ENCODE results near the gene RPL28.

The RPL28 gene

DNA sequence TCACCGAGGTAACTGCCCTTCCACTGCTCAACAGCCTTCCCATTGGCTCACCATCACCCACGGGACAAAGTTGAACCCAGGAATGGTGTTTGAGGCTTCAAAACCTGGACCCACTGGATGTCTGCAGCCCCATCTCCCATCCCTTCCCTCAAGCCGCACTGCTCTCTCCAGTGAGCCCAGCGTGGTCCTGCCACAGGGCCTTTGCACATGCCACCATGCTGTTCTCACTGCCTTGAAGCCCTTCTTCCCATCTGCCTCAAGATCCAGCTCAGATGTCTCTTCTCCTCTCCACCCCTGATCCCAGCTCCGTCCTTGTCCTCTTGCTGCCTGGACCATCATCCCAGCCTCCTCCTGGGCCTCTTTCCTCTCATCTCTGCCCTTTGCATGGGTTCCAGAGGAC lies 53.3 kb downstream of the RPL28 start:
- Histone ChIP-seq H3K9me3 (no peaks in the 10 kb centered on the region), H3K4me1 (no peaks in the 10 kb centered on the region), H3K27me3 (peaks cover 36% of the 10 kb centered on the region), H3K4me3 (ENCODE audit: low read depth, low read length) (no peak overlapping the region), H3K36me3 (no peaks in the 10 kb centered on the region)
- no peak for DNase-seq
- no peak for TF ChIP-seq CTCF (IDR thresholded peaks at IDR 0.05; ENCODE audit: low read depth, low read length)

DNA sequence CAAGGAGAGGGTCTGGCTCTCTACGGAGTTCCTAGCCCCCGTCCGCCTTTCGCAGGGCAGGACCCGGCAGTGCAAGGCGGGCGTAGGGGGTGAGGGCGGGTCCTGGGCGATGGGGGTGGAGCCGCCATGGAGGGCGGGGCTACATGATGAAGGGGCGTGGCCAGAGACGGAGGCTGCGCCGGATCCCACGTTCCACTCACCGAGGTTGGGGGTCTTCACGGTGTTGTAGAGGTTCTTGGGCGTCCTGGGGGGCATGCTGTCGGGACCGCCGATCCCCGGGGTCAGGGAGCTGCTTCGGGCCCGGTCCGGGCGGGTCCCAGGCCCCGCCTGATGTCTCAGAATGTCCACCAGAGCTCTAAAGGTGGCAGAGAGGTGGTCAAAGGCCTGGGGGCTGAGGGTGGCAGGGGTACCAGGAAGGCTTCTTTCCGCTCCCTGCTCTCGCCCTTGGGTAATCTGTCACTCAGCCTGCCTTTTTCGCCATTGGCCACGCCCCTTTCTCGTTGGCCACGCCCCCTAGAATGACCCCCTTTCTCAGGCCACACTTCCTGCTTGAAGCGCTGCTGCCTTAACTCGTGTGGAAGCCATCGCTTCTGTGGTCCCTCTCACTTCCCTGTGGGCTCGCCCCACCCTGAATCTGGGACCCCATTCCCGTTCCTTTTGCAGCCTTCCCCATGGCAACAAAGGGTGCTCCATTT lies 54.8 kb downstream of the RPL28 start:
- peak; percentile 73 for DNase-seq
- Histone ChIP-seq H3K4me3 (ENCODE audit: low read depth, low read length) (peak overlapping the region; percentile 63), H3K27me3 (peaks cover 51% of the 10 kb centered on the region), H3K4me1 (no peaks in the 10 kb centered on the region), H3K9me3 (no peaks in the 10 kb centered on the region), H3K36me3 (no peaks in the 10 kb centered on the region)
- no peak for TF ChIP-seq CTCF (IDR thresholded peaks at IDR 0.05; ENCODE audit: low read depth, low read length)

DNA sequence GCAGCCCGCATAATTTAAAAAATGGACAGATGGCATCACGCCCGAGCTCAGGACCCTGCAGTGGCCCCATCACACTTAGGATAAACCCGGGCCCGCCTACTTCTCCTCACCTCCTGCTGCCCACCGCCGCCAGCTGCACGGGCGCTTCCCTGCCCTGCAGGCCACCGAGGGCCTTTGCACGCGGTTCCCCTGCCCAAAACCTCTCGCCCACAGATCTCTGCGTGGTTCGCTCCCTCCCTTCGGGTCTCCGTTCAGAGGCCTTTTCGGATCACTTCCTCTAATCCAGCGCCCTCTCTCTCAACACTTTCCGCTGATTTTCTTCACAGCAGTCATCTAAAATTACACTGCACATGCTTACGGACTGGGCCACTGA lies 55.6 kb downstream of the RPL28 start:
- no peak overlapping the region for H3K4me3 ChIP-seq (ENCODE audit: low read depth, low read length)
- no peak for DNase-seq

DNA sequence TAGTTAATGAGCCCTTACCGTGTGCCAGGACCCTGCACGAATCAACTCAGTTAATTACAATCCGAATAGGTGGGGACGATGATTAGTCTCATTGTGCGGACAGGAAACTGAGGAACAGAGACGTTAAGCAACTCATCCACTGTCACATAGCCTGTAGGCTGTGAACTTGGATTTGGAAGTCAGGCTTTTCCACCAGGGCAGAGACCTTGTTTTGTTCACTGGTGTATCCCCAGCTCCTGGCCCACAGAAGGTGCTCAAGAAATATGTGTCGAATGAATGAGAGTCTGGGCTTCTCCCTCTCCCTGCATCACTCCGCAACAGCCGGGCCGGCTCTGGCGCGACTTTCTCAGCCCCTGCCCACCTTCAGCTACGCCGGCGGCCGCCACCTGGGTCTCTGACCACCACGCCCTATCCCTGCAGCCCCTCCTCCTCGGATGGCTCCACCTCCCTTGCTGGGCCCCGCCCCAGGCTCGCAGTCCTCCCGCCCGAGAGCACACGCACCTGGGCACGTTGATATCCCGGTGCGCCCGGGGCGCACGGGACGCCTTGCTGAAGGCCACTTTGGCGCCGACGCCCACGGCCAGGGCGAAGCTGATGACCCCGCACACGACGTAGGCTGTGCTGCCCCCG lies 56.1 kb downstream of the RPL28 start:
- no peaks in the 10 kb centered on the region for H3K9me3 ChIP-seq
- no peaks in the 10 kb centered on the region for H3K4me1 ChIP-seq
- no peak for TF ChIP-seq CTCF (IDR thresholded peaks at IDR 0.05; ENCODE audit: low read depth, low read length)
- peaks cover 56% of the 10 kb centered on the region for H3K27me3 ChIP-seq
- H3K4me3 ChIP-seq (ENCODE audit: low read depth, low read length) = no peak overlapping the region
- H3K36me3 ChIP-seq = no peaks in the 10 kb centered on the region
- no peak for DNase-seq

More for the DNA sequence above, 55.6 kb downstream of the RPL28 start:
- Histone ChIP-seq H3K27me3 (peaks cover 53% of the 10 kb centered on the region), H3K36me3 (no peaks in the 10 kb centered on the region), H3K9me3 (no peaks in the 10 kb centered on the region), H3K4me1 (no peaks in the 10 kb centered on the region)
- no peak for TF ChIP-seq CTCF (IDR thresholded peaks at IDR 0.05; ENCODE audit: low read depth, low read length)

DNA sequence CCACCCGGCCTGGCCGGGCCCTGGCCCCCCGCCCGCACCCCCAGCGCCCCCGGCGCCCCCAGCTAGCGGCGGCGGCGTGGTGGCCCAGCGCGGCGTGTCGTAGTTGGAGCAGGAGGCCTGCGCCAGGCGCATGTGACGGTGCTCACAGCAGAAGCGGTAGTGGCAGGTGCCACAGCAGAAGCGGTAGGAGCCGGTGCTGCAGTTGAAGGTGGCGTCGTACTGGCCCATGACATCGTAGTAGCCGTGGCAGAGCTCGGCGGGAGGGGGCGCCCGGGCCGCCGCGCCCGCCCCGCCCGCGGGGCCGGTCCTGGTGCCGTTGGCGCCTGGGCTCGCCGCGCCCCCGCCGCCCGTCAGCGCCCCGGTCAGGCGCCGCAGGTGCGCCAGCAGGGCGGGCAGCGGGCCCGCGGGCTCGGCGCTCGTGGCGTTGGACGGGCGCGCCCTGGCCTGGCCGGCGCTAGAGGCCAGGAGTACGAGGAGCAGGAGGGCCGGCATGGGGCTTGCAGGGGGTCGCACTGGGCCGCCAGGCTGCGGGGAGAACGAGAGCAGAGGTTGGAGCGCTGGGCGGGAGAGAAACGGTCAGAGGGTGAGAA lies 56.7 kb downstream of the RPL28 start:
- peaks cover 62% of the 10 kb centered on the region for H3K27me3 ChIP-seq
- DNase-seq = no peak

More for the DNA sequence above, 56.7 kb downstream of the RPL28 start:
- H3K9me3 ChIP-seq = no peaks in the 10 kb centered on the region
- H3K4me3 ChIP-seq (ENCODE audit: low read depth, low read length) = no peak overlapping the region
- no peaks in the 10 kb centered on the region for H3K4me1 ChIP-seq
- H3K36me3 ChIP-seq = no peaks in the 10 kb centered on the region
- no peak for TF ChIP-seq CTCF (IDR thresholded peaks at IDR 0.05; ENCODE audit: low read depth, low read length)

Data from BE2C (cell line).